Mucosa of descending colon (tissue), 3 donors: ENCODE measurements around the gene SYNJ2. TPM values are rescaled to one million over a fixed set of nuclear protein-coding genes. Genes with fewer than 3 reads are reported as not detected.

Experiments used
- ATAC-seq: fragments of 200-7000 bp; cut with Tn5 transposase; one replicate; pipeline ENCODE4 v1.9.1; 2020; ENCODE audit warnings: mild to moderate bottlenecking, moderate library complexity
- DNase-seq, 3 donors: peaks; one replicate each; pipeline ENCODE4 v3.0.0-alpha.2; 2020
- H3K36me3 ChIP-seq: fragments of 200-600 bp; one replicate; pipeline ENCODE4 v1.8.0; 2021; ENCODE audit warnings: low read depth, mild to moderate bottlenecking
- H3K4me1 ChIP-seq: fragments of 200-600 bp; one replicate; pipeline ENCODE4 v1.8.0; 2021; ENCODE audit warnings: low read depth, mild to moderate bottlenecking
- H3K4me3 ChIP-seq: fragments of 200-600 bp; one replicate; pipeline ENCODE4 v1.8.0; 2021; ENCODE audit warnings: mild to moderate bottlenecking
- H3K9me3 ChIP-seq: fragments of 200-600 bp; one replicate; pipeline ENCODE4 v1.8.0; 2021; ENCODE audit warnings: mild to moderate bottlenecking
- intact Hi-C, 2 donors: fragments of 100-400 bp; cut with DNase I in 1 of 2; cut with micrococcal nuclease in 1 of 2; formaldehyde crosslinking; loops; one replicate each; pipeline versions ENCODE4 v1.11.0 to v1.11.1; 2022; cut with DNase I, micrococcal nuclease
- total RNA-seq, 3 donors: library from RNA; stranded (reverse); fragmentation: NEBNext Ultra II Directional in 2 of 3; extraction: Animal tissue kit (Norgen Biotek cat#: 25700) in 2 of 3; gene quantifications; one replicate each; pipeline versions ENCODE4 v1.2.1 to v1.2.4, GENCODE V29; 2021 to 2023
- TF ChIP-seq, protein P1 (sequence below): fragments of 200-600 bp; IDR thresholded peaks from one replicate; pipeline ENCODE4 v1.8.0; 2022; ENCODE audit warnings: antibody characterized with exemption, mild to moderate bottlenecking
- donor health status: DM: no; HTN: no; CAD: no; lungs with moderate emphysema.
- donor health status: DM: no; HTN: no; CAD: no.
- donor health status: DM: no; HTN: yes; CAD: no.

Gene SYNJ2
- total RNA-seq, 3 donors from 2014 or later: 28.3 to 45.9 (median 39.6) TPM

DNA sequence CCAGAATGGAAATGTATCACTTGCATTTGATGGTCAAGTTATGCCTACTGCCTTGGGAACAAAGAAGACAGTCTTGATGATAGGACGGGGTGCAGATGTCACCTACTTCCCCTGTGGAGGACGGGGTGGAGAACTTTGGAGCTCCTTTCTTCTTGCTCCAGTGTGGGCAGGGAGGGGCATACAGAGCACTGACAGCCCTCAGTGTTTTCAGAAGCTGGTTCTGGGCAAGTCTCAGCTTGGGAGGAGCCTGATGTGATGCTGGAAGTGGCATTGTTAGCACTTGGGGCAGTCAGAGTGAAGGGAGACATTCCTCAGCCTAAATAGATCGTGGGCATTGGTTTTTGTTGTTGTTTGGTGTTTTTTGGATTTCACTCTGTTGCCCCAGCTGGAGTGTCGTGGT lies 59.7 kb downstream of the SYNJ2 start:
- no peak for DNase-seq
- ATAC-seq: no peak
- Histone ChIP-seq H3K36me3 (no peaks in the 10 kb centered on the region), H3K9me3 (no peaks in the 10 kb centered on the region), H3K4me1 (peaks cover 19% of the 10 kb centered on the region), H3K4me3 (no peak overlapping the region)
- intact Hi-C loops: no loop called here
- TF ChIP-seq, protein P1, sequence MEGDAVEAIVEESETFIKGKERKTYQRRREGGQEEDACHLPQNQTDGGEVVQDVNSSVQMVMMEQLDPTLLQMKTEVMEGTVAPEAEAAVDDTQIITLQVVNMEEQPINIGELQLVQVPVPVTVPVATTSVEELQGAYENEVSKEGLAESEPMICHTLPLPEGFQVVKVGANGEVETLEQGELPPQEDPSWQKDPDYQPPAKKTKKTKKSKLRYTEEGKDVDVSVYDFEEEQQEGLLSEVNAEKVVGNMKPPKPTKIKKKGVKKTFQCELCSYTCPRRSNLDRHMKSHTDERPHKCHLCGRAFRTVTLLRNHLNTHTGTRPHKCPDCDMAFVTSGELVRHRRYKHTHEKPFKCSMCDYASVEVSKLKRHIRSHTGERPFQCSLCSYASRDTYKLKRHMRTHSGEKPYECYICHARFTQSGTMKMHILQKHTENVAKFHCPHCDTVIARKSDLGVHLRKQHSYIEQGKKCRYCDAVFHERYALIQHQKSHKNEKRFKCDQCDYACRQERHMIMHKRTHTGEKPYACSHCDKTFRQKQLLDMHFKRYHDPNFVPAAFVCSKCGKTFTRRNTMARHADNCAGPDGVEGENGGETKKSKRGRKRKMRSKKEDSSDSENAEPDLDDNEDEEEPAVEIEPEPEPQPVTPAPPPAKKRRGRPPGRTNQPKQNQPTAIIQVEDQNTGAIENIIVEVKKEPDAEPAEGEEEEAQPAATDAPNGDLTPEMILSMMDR: no peak

DNA sequence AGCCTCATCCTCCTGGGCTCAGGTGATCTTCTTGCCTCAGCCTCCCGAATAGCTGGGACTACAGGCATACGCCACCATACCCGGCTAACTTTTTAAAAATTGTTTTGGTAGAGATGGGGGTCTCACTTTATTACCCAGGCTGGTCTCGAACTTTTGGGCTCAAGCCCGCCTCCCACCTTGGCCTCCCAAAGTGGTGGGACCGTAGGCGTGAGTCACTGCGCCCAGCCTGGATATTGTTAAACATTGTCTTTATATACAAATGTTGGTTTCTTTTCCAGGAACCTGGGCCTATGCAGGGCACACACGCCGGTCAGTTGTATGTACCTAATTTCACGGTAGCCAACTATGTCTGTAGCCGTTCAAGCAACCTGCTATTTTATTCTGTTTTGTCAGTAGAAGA lies 60.1 kb downstream of the SYNJ2 start:
- Histone ChIP-seq H3K9me3 (no peaks in the 10 kb centered on the region), H3K36me3 (no peaks in the 10 kb centered on the region), H3K4me3 (no peak overlapping the region), H3K4me1 (peaks cover 19% of the 10 kb centered on the region)
- DNase-seq: peak in 2 of 3 donors; percentile 17 to 27
- intact Hi-C loops: no loop called here
- no peak for ATAC-seq
- TF ChIP-seq, protein P1: no peak

GRCh38 chr6:158042245-158042798 lies 60.7 kb downstream of the SYNJ2 start:
- Histone ChIP-seq H3K4me3 (no peak overlapping the region), H3K36me3 (no peaks in the 10 kb centered on the region), H3K9me3 (no peaks in the 10 kb centered on the region), H3K4me1 (peaks cover 19% of the 10 kb centered on the region)
- intact Hi-C loops: no loop called here
- TF ChIP-seq, protein P1: no peak
- ATAC-seq (no peak), DNase-seq (peak in 2 of 3 donors; percentile 26 to 47)

DNA sequence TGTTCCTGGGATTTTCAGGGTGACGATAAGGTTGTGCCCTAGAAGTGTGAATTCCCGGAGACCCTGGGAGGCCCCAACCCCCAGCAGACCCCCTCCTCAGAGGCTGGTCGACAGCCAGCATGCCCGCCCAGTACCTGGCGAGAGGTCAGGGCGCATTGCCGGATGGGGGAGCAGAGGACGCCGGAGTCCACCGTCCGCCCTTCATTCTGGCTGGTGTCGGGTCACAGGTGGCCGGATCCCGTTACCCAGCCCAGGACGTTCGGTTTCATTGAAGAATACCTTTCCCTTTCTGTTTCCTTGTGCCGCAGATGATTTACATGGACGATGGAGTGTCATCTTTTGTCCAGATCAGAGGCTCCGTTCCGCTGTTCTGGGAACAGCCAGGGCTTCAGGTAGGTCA lies 61.3 kb downstream of the SYNJ2 start:
- ATAC-seq (no peak), DNase-seq (peak in 2 of 3 donors; percentile 23)
- intact Hi-C loops: no loop called here
- TF ChIP-seq, protein P1: no peak
- H3K4me3 ChIP-seq: no peak overlapping the region
- peaks cover 19% of the 10 kb centered on the region for H3K4me1 ChIP-seq
- H3K36me3 ChIP-seq: no peaks in the 10 kb centered on the region
- H3K9me3 ChIP-seq: no peaks in the 10 kb centered on the region

GRCh38 chr6:158043586-158044524 lies 62.2 kb downstream of the SYNJ2 start:
- H3K9me3 ChIP-seq: no peaks in the 10 kb centered on the region
- no peak overlapping the region for H3K4me3 ChIP-seq
- H3K36me3 ChIP-seq: no peaks in the 10 kb centered on the region
- TF ChIP-seq, protein P1: no peak
- H3K4me1 ChIP-seq: peaks cover 19% of the 10 kb centered on the region
- ATAC-seq: peak; percentile 55
- intact Hi-C loops: no loop called here
- peak; percentile 35 to 51 (median 44) for DNase-seq
